ENCODE data around the gene TMED3. TPM values are rescaled to one million over a fixed set of nuclear protein-coding genes. Genes with fewer than 3 reads are reported as not detected.

TMED3 gene
- total and polyA plus RNA-seq, 4 experiments from 2014 or later, result 20.2 to 81.0 (median 36.3) TPM

GRCh38 chr15:79308874-79309273, 2.0 kb upstream of the TMED3 start:
- H3K27me3 ChIP-seq (ENCODE audit: insufficient read depth, low read length), result no peaks in the 10 kb centered on the region
- CTCF ChIA-PET (ENCODE audit: partially characterized antibody), result interaction anchor here (1.1 kb wide), 1 partner anchor 73 kb away, joined by 3 read pairs; no protein-coding TSS in a partner anchor

GRCh38 chr15:79310612-79310984, 314 bp upstream of the TMED3 start:
- Histone ChIP-seq H3K27ac (ENCODE audit: low read depth, low read length) (no peak overlapping the region), H3K4me3 (ENCODE audit: low read length in 2 of 2) (peak overlapping the region in 1 of 2 donors; percentile 47), H3K27me3 (ENCODE audit: insufficient read depth, low read length) (no peaks in the 10 kb centered on the region), H3K4me1 (ENCODE audit: insufficient read depth, low read length) (peaks cover 25% of the 10 kb centered on the region), H3K36me3 (ENCODE audit: insufficient read depth, low read length) (peaks cover 20% of the 10 kb centered on the region), H3K9me3 (ENCODE audit: control insufficient read depth in 1 of 2, low read length in 2 of 2) (no peaks in the 10 kb centered on the region)
- ChIA-PET CTCF (ENCODE audit: partially characterized antibody) (interaction anchor here (1.2 kb wide), 1 partner anchor 71 kb away, joined by 3 read pairs; no protein-coding TSS in a partner anchor), POLR2A (ENCODE audit: partially characterized antibody) (no interaction called here)
- H3K4me3 Mint-ChIP-seq, result peak overlapping the region; percentile 85 to 96 (median 91)
- no peak for DNase-seq
- H3K4me1 Mint-ChIP-seq, result peaks cover 20 to 40% (median 35%) of the 10 kb centered on the region in 4 donors
- H3K27ac Mint-ChIP-seq, result peak overlapping the region in 5 of 7 donors; percentile 39 to 83 (median 71)
- H3K27me3 Mint-ChIP-seq, result peaks cover 7 to 11% of the 10 kb centered on the region in 2 donors
- H3K9me3 Mint-ChIP-seq, result peaks cover 0 to 2% (median 0%) of the 10 kb centered on the region in 8 donors
- intact Hi-C loops (cut with micrococcal nuclease), result no loop called here
- peaks cover 29 to 32% of the 10 kb centered on the region in 2 donors for H3K36me3 Mint-ChIP-seq

More at GRCh38 chr15:79308874-79309273, 2.0 kb upstream of the TMED3 start:
- no peak overlapping the region for H3K27ac ChIP-seq (ENCODE audit: low read depth, low read length)
- Mint-ChIP-seq H3K4me3 (peak overlapping the region in 5 of 8 donors; percentile 7 to 31 (median 15)), H3K27me3 (peaks cover 11 to 18% of the 10 kb centered on the region in 2 donors), H3K36me3 (peaks cover 12 to 17% of the 10 kb centered on the region in 2 donors), H3K4me1 (peaks cover 16 to 30% (median 26%) of the 10 kb centered on the region in 4 donors), H3K27ac (no peak overlapping the region), H3K9me3 (no peaks in the 10 kb centered on the region)
- intact Hi-C loops (cut with micrococcal nuclease), result no loop called here
- peaks cover 24% of the 10 kb centered on the region for H3K4me1 ChIP-seq (ENCODE audit: insufficient read depth, low read length)
- POLR2A ChIA-PET (ENCODE audit: partially characterized antibody), result no interaction called here
- peaks cover 4% of the 10 kb centered on the region for H3K36me3 ChIP-seq (ENCODE audit: insufficient read depth, low read length)
- no peaks in the 10 kb centered on the region for H3K9me3 ChIP-seq (ENCODE audit: control insufficient read depth in 1 of 2, low read length in 2 of 2)
- no peak overlapping the region for H3K4me3 ChIP-seq (ENCODE audit: low read length in 2 of 2)
- no peak for DNase-seq

GRCh38 chr15:79311901-79312553, 1.1 kb downstream of the TMED3 start:
- DNase-seq, result no peak
- Histone ChIP-seq H3K4me1 (ENCODE audit: insufficient read depth, low read length) (peaks cover 25% of the 10 kb centered on the region), H3K36me3 (ENCODE audit: insufficient read depth, low read length) (peaks cover 34% of the 10 kb centered on the region), H3K27ac (ENCODE audit: low read depth, low read length) (no peak overlapping the region), H3K27me3 (ENCODE audit: insufficient read depth, low read length) (no peaks in the 10 kb centered on the region), H3K9me3 (ENCODE audit: control insufficient read depth in 1 of 2, low read length in 2 of 2) (no peaks in the 10 kb centered on the region), H3K4me3 (ENCODE audit: low read length in 2 of 2) (peak overlapping the region; percentile 45 to 84)
- Mint-ChIP-seq H3K4me3 (peak overlapping the region; percentile 84 to 90 (median 88)), H3K9me3 (peaks cover 0 to 2% (median 0%) of the 10 kb centered on the region in 8 donors), H3K4me1 (peaks cover 27 to 51% (median 42%) of the 10 kb centered on the region in 4 donors), H3K27me3 (peaks cover 7 to 9% of the 10 kb centered on the region in 2 donors), H3K36me3 (peaks cover 44 to 46% of the 10 kb centered on the region in 2 donors), H3K27ac (peak overlapping the region in 4 of 7 donors; percentile 69 to 81 (median 77))
- ChIA-PET POLR2A (ENCODE audit: partially characterized antibody) (no interaction called here), CTCF (ENCODE audit: partially characterized antibody) (interaction anchor here (0.7 kb wide), 1 partner anchor 10 kb away, joined by 3 read pairs; no protein-coding TSS in a partner anchor)
- intact Hi-C loops (cut with micrococcal nuclease), result no loop called here

- H3K27ac Mint-ChIP-seq, result peak overlapping the region in 1 of 7 donors; percentile 33
- peaks cover 39 to 72% (median 51%) of the 10 kb centered on the region in 4 donors for H3K4me1 Mint-ChIP-seq
- Histone ChIP-seq H3K27ac (ENCODE audit: low read depth, low read length) (no peak overlapping the region), H3K27me3 (ENCODE audit: insufficient read depth, low read length) (no peaks in the 10 kb centered on the region), H3K4me1 (ENCODE audit: insufficient read depth, low read length) (peaks cover 32% of the 10 kb centered on the region), H3K36me3 (ENCODE audit: insufficient read depth, low read length) (peaks cover 53% of the 10 kb centered on the region), H3K9me3 (ENCODE audit: control insufficient read depth in 1 of 2, low read length in 2 of 2) (no peaks in the 10 kb centered on the region), H3K4me3 (ENCODE audit: low read length in 2 of 2) (no peak overlapping the region)
- H3K36me3 Mint-ChIP-seq, result peaks cover 65 to 68% of the 10 kb centered on the region in 2 donors
- H3K27me3 Mint-ChIP-seq, result peaks cover 2 to 4% of the 10 kb centered on the region in 2 donors
- ChIA-PET CTCF (ENCODE audit: partially characterized antibody) (interaction anchor here (1.3 kb wide), 1 partner anchor 129 kb away, joined by 3 read pairs; no protein-coding TSS in a partner anchor), POLR2A (ENCODE audit: partially characterized antibody) (interaction anchor here (0.6 kb wide), 1 partner anchor 17 kb away, joined by 3 read pairs; no protein-coding TSS in a partner anchor)
- peak overlapping the region in 4 of 8 donors; percentile 29 to 59 (median 50) for H3K4me3 Mint-ChIP-seq
- DNase-seq, result no peak
- H3K9me3 Mint-ChIP-seq, result peaks cover 0 to 2% (median 0%) of the 10 kb centered on the region in 8 donors
- intact Hi-C loops (cut with micrococcal nuclease), result no loop called here
Observed at GRCh38 chr15:79314186-79314585, 3.3 kb downstream of the TMED3 start.

GRCh38 chr15:79314811-79315210, 3.9 kb downstream of the TMED3 start:
- H3K4me3 Mint-ChIP-seq, result no peak overlapping the region
- Histone ChIP-seq H3K27me3 (ENCODE audit: insufficient read depth, low read length) (no peaks in the 10 kb centered on the region), H3K4me3 (ENCODE audit: low read length in 2 of 2) (no peak overlapping the region), H3K36me3 (ENCODE audit: insufficient read depth, low read length) (peaks cover 56% of the 10 kb centered on the region), H3K27ac (ENCODE audit: low read depth, low read length) (no peak overlapping the region), H3K9me3 (ENCODE audit: control insufficient read depth in 1 of 2, low read length in 2 of 2) (no peaks in the 10 kb centered on the region), H3K4me1 (ENCODE audit: insufficient read depth, low read length) (peaks cover 32% of the 10 kb centered on the region)
- H3K36me3 Mint-ChIP-seq, result peaks cover 70 to 74% of the 10 kb centered on the region in 2 donors
- H3K4me1 Mint-ChIP-seq, result peaks cover 41 to 77% (median 52%) of the 10 kb centered on the region in 4 donors
- intact Hi-C loops (cut with micrococcal nuclease), result no loop called here
- POLR2A ChIA-PET (ENCODE audit: partially characterized antibody), result no interaction called here
- no peak for DNase-seq
- CTCF ChIA-PET (ENCODE audit: partially characterized antibody), result interaction anchor here (1.3 kb wide), 1 partner anchor 130 kb away, joined by 3 read pairs; no protein-coding TSS in a partner anchor
- no peak overlapping the region for H3K27ac Mint-ChIP-seq
- H3K27me3 Mint-ChIP-seq, result peaks cover under 1 to 4% of the 10 kb centered on the region in 2 donors
- peaks cover 0 to 2% (median 0%) of the 10 kb centered on the region in 8 donors for H3K9me3 Mint-ChIP-seq

GRCh38 chr15:79315623-79316328, 4.9 kb downstream of the TMED3 start:
- H3K27ac Mint-ChIP-seq, result no peak overlapping the region
- H3K36me3 Mint-ChIP-seq, result peaks cover 74 to 81% of the 10 kb centered on the region in 2 donors
- no peak overlapping the region for H3K27ac ChIP-seq (ENCODE audit: low read depth, low read length)
- intact Hi-C loops (cut with micrococcal nuclease), result no loop called here
- H3K4me3 Mint-ChIP-seq, result peak overlapping the region in 2 of 8 donors; percentile 20 to 43
- H3K4me1 Mint-ChIP-seq, result peaks cover 44 to 72% (median 49%) of the 10 kb centered on the region in 4 donors
- ChIA-PET POLR2A (ENCODE audit: partially characterized antibody) (no interaction called here), CTCF (ENCODE audit: partially characterized antibody) (interaction anchor here (1.3 kb wide), 1 partner anchor 131 kb away, joined by 3 read pairs; no protein-coding TSS in a partner anchor)
- H3K4me3 ChIP-seq (ENCODE audit: low read length in 2 of 2), result no peak overlapping the region
- peaks cover 32% of the 10 kb centered on the region for H3K4me1 ChIP-seq (ENCODE audit: insufficient read depth, low read length)
- peaks cover 0 to 2% (median 0%) of the 10 kb centered on the region in 8 donors for H3K9me3 Mint-ChIP-seq
- H3K27me3 ChIP-seq (ENCODE audit: insufficient read depth, low read length), result no peaks in the 10 kb centered on the region
- H3K27me3 Mint-ChIP-seq, result no peaks in the 10 kb centered on the region
- H3K36me3 ChIP-seq (ENCODE audit: insufficient read depth, low read length), result peaks cover 61% of the 10 kb centered on the region
- DNase-seq, result no peak
- H3K9me3 ChIP-seq (ENCODE audit: control insufficient read depth in 1 of 2, low read length in 2 of 2), result no peaks in the 10 kb centered on the region
